Stimulated activated CD8-positive, alpha-beta memory T cell treated with anti-CD3 and anti-CD28 coated beads, Interleukin-4, amount 100 ng/mL, for 24 hours (primary cell): ENCODE results near the gene SYP.
A peak's percentile ranks its signal among the peaks of the same experiment; 100 is the strongest.

Experiments
- DNase-seq: peaks from one replicate; pipeline ENCODE4 v3.0.0-alpha.2; 2020; ENCODE audit warnings: low read depth

The SYP gene

DNA sequence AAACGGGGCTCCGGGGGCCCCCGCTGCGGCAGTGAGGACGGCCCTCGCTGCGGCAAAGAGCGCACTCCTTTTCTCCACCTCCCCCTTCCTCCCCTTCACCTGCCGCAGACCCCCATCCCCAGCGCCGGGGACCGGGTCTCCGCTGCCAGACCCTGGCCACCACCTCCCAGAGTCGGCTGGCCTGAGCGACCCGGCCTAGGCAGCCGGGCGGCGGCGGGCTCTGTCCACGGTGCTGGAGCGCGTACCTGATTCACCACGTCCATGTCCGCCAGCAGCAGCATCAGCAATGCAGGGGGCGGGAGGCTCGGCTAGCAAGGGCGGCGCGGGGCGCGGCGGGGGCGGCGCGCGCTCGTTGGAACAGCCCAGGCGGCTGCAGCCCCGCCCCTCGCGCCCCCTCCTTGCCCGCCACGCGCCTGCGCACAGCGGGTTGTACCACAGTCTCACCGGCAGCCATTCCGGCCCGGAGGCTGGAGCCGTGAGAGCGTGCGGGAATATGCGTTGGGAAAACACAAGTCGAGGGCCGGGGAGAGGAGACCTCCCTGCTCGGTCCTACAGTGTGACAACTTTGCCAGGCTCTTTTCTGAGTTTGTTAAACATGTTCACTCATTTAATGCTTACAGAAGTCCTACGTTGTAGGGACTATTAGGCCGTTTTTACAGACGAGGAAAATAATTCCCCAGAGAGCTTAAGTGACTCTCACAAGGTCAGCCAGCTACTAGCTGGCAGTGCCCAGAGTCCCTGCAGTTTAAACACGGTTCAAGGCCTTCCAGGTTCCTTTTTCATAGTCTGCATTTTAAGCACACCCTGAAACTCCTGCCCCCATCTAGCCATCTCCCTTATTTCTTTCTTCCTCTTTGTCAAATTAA lies at the start of gene SYP:
SYP (minus strand) TSS at position 288 of the 866 bp plus-strand sequence; CDS start at position 281, 7 bp downstream.
- peak; percentile 78 for DNase-seq

DNA sequence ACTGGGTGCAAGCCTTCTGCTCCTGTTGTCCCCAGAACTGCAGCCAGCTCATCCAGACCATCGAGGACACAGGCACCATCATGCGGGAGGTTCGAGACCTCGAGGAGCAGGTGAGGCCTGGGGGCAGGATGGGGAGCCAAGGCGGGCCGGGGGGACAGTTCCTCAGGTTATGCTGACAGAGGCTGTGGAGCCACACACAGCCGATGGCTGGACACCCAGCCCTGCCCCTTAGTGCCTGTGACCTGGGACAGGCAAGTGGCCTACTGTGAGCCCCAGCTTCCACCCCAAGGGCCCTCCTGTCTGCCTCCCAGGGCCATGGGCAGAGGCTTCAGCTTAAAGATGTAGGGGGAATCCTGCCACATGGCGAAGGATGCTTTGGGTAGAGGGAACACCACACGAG lies 49.6 kb upstream of the SYP start:
- no peak for DNase-seq

DNA sequence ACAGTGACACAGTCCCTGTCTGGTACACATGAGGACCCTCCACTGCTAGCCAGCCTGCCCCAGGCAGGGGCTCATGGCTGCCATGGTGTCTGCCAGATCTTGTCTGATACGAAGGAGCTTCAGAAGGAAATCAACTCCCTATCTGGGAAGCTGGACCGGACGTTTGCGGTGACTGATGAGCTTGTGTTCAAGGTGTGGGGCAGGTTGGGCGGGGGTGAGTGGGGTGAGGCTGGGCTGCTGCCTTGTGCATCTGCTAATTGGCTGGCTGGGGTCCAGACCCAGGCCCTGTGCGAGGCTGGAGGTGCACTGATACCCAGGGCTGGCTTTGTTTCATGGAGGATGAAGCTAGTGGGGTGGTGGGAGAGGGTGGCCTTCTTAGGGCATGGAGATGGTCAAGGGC lies 49.1 kb upstream of the SYP start:
- DNase-seq: no peak

DNA sequence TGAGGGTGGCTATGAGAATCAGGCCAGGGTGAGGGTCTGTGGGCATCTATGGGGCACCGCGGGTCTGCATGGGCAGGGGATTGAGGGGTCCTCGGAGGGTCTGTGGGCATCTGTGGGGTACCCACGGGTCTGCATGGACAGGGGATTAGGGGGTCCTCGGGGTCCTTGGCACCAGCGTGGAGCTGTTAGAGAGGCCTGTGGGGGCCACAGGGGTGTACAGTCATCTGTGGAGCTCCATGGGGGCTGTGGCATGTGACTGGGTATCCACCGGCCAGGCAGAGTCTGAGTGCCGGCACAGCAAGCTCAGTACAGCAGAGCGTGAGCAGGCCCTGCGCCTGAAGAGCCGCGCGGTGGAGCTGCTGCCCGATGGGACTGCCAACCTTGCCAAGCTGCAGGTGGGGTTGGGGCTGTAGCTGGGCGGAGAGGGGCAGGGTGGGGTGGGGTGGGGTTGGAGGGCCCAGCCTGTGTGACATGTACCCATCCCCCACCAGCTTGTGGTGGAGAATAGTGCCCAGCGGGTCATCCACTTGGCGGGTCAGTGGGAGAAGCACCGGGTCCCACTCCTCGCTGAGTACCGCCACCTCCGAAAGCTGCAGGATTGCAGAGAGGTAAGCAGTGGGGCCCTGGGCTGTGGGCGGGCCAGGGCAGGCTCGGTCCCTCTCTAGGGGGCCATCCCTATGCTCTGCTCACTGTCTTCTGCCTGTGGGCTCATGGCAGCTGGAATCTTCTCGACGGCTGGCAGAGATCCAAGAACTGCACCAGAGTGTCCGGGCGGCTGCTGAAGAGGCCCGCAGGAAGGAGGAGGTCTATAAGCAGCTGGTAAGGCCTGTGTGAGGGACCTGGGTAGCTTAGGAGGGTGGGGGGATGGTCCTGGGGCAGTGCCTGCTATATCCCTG lies 48.2 kb upstream of the SYP start:
- no peak for DNase-seq

DNA sequence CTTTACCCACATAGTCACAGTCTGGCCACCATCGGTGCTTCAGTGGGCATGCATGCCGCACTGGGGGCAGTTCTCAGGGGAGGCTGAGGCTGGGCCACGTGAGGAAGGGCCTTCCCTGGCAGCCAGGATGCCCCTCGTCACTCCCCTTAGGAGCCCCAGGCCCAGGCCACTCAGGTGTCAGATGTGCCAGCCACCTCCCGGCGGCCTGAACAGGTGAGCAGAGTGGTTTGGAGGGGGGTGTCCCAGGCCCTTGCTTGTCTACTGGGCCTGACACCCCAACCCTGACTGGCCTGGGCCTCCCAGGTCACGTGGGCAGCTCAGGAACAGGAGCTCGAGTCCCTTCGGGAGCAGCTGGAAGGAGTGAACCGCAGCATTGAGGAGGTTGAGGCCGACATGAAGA lies 47.4 kb upstream of the SYP start:
- DNase-seq: no peak

DNA sequence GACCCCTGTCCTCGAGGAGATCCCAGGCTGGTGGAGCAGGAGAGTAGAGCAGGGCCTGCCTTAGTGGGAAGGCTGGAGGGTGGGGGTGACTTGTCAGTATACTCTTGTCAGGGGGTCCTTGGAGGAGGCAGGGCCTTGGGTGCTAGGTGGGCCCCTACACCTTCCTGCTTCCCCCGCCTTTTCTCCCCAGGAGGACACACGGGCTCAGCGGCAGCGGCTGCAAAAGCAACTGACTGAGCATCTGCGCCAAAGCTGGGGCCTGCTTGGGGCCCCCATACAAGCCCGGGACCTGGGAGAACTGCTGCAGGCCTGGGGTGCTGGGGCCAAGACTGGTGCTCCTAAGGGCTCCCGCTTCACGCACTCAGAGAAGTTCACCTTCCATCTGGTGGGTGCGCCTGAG lies 46.5 kb upstream of the SYP start:
- DNase-seq: no peak

DNA sequence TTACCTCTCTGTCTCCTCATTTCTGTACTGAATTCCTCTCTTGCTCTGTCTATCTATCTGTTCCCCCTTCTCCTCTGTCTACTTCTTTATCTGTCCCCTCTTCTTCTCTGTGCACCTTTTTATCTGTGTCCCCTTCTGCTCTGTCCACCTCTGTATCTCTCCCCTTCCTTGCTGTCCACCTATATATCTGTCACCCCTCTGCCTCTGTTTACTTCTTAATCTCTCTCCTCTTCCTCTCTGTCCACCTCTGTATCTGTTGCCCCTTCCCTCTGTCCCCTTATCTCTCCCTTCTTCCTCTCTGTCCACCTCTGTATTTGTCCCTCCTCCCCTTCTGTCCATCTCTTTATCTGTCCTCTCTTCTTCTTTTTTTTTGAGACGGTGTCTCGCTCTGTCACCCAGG lies 44.2 kb upstream of the SYP start:
- DNase-seq: no peak

DNA sequence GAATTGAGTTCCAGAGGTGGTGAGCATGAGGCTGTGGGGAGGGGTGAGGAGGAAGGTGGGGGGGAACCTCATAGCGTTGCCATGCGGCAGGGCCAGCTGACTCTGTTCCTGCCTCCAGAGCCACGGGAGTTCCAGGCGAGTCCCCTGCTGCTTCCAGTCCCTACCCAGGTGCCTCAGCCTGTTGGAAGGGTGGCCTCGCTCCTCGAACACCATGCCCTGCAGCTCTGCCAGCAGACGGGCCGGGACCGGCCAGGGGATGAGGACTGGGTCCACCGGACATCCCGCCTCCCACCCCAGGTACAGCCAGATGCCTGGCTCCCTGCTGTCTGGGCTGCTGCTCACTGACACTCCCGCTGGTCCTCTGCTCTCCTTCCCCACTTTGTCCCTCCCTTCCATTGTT lies 43.2 kb upstream of the SYP start:
- DNase-seq: no peak

DNA sequence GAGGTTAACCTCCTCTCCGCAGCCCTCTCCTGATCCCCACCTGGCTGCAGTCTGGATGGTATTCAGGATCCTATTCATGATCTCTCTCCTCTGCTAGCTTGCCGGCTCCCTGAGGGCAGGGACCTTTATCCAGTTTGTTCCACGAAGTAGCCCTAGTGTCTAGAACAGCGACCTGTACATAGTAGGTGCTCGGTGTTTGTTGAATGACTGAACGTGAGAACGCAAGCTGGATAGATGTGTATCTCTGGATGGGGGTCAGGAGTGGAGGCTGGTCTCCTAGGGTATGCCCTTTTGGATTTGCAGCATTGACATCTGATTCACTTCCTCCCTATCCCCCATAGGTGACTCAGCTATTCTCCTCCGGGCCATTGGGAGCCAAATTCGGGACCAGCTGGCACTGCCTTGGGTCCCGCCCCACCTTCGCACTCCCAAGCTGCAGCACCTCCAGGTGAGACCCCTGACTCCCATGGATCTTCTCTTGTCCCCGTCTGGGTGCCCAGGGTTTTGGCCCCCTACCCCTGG lies 42.6 kb upstream of the SYP start:
- no peak for DNase-seq

DNA sequence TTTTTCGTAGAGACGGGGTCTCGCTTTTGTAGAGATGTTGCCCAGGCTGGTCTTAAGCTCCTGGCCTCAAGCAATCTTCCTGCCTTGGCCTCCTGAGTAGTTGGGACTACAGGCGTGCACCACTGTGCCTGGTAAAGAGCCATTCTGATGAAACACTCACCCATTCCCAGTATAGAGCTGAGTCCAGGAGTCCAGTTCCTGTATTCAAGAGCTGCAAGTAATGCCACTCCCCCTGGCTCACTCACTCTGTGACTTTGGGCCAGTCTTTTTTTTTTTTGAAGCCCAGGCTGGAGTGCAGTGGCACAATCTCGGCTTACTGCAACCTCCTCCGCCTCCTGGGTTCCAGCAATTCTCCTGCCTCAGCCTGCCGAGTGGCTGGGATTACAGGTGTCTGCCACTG lies 38.7 kb upstream of the SYP start:
- no peak for DNase-seq

DNA sequence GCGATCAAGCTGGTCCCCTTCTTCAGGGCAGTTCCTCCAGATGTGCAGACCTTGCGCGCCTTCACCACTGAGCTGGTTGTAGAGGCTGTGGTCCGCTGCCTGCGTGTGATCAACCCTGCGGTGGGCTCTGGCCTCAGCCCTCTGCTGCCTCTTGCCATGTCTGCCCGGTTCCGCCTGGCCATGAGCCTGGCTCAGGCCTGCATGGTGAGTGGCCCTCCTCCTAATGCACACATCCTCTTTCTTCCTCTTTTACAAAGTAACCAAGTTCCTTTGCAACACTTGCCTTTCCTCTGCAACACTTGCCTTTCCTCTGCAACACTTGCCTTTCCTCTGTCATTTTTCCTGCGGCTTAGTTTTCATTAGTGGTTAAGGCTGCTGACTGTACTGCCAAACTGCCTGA lies 37.1 kb upstream of the SYP start:
- no peak for DNase-seq

DNA sequence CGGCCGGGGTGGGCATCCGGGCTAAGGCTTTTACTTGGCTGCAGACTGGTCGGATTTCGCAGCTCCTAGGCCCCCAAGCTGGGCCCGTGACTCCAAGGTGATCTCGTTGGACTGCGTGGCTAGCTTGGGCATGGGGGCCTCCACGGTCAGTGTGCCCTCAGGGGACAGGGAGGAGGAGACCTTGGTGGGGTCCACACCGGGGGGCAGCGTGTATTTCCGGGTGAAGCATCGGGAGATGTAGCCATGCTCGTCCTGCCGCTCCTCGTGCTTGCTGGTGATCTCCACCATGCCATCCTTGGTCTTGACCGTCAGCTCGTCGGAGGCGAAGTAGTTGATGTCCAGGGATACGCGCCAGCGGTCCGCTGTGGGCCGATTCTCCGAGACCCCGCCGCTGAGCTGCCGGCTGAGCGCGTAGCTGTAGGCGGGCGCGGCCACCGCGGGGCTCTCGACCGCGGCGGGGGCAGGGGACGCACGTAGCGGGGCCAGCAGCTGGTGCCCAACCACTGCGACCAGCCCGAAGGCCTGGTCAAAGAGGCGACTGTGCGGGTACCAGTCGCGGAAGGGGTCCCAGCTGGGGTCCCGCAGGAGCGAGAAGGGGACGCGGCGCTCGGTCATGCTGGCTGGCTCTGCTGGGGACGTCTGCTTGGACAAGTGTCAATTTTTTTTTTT lies 34.0 kb upstream of the SYP start:
- no peak for DNase-seq

DNA sequence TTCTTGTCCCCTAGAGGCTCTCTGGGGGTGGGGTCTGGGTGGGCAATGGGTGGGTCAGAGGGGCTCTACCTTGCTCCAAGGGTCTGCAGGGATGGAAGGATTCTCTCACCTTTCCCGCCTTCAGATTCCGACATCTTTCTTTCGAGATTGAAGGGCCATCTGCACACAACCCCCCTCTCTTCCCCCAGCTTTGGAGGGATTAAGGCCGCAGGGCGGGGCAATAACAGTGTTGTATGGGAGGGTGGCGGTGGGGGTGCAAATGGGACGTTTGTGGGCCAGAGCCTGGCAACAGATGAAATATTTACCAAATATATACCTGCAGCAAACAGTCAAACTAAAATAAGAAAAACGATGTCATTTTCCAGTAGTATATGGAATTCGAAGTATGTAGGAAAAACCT lies 33.2 kb upstream of the SYP start, which contains the start of gene CACNA1F:
CACNA1F (minus strand) TSS at position 165 of the 400 bp plus-strand sequence; CDS start at position 134, 31 bp downstream.
- DNase-seq: no peak

DNA sequence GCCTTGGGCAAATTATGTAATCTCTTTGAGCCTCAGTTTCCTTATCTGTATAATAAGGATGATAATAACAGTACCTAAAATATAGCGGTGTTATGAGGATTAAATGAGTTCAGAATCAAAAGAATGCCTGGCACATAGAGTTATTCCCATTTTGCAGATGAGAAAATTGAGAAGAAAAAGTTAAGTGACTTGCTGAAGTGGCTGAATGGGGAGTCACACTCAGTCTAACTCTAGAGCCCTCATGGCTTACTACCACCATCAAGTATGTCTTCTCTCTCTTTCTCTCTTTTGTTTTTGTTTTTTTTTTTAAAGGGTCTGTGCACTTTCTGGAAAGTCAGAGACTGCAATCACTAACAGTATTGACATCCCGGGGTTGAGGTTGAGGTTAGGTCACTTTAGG lies 32.5 kb upstream of the SYP start:
- no peak for DNase-seq

DNA sequence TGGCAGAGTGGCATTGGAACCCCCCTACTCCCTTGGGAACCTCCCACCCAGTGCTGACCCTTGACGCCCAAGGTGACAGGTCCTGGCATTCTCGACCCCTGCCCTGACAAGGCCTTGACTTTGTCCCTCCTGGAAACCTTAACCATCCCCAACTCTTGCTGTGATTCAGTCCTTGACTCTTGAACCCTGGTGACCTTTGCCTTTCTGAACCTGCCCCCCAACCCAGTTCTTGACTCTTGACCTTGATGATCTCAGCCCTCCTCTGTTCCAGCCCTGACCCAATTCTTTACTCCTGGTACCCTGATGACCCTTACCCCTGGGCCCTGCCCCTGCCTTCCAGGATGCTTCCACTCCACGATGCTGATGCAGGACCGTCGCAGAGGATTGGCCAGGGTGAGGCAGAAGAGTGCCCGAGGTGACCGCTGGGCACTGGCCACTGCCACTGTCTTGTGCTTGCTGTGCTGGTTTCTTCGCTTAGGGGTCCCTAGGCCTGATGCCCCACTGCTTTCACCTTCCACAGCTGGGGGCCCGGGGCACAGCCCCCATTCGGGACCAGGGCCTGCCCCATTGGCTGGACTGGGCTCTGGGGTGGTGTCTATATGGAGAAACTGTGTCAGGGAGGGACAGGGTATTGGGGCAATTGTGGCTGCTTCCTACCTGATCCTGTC lies 31.5 kb upstream of the SYP start:
- DNase-seq: no peak

DNA sequence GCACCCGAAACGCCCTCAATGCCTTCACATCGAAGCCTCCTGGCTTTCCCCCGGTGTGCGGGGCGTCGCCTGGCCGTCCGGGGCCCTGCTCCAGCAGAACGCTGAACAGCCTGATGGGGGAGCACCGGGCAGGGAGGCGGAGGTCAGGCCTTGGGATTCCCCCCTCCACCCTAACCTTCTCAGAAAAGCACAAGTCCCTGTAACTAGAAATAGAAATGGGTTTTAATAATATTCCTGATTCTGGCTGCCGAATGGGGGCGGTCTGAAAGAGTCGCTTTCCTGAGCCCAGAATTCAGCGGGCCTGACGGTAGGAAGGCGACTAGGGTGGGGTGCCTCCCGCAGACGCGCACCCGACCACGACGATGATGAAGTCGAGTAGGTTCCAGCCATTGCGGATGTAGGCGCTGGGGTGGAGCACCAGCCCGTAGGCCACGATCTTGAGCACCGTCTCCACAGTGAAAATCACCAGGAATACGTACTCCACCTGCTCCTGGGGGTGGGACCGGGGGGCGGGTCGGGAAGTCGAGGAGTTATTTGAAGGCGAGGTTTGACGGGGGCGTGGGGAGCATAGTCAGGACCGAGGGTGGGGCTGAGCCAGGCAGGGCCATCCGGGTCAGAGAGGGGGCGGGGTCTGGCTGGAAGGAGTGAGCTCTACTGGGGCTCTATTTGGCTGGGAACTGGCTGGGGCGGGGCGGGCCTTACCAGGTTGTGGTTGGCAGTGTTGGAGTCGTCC lies 30.7 kb upstream of the SYP start:
- DNase-seq: peak; percentile 45

DNA sequence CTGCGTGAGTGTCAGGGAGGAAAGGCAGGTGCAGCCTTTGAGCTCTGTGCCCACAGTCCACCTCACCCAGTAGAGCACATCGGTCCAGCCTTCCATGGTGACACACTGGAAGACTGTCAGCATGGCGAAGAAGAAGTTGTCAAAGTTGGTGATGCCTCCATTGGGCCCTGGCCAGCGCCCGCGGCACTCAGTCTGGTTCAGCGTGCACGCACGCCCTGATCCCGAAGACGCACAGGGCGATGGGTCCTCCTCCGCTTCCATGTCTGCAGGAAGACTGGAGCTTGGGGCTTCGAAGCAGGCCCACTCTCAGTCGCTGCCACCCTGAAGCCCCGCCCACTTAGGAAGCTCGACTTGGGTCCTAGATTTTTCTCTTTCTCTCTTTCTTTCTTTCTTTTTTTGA lies 28.2 kb upstream of the SYP start:
- DNase-seq: no peak

DNA sequence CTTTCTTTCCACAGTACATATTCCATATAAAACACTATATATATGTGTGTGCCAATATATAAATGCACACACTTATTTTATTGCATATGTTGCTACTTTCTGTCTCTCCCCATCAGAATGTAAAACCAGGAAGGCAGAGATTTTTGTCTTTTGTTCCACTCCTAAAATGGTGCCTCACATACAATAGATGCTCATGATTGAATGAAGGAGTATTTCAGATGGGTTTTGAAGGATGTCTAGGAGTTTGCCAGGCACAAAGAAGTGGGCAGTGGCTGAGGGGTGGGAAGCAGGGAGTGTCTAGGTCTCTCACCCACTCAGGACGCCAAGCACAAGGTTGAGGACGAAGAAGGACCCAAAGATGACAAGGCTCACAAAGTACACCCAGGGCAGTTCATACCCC lies 27.7 kb upstream of the SYP start:
- DNase-seq: no peak

DNA sequence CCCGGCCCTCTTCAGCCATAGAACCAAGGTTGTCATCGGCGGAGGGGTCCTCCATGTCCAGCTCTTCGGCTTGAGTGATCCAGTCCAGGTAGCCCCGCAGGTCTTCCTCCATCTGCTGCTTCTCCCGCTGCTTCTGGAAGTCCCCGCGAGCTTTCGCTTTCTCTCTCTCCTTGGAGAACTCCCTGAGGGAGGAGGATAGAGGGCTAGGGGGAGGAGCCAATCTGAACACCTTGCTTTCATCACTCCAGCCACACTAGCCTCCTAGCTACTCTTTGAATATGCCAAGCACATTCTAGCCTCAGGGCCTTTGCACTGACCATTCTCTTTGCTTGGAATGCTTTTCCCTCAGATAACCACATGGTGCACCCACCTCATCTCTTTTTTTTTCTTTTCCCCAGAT lies 27.0 kb upstream of the SYP start:
- no peak for DNase-seq

DNA sequence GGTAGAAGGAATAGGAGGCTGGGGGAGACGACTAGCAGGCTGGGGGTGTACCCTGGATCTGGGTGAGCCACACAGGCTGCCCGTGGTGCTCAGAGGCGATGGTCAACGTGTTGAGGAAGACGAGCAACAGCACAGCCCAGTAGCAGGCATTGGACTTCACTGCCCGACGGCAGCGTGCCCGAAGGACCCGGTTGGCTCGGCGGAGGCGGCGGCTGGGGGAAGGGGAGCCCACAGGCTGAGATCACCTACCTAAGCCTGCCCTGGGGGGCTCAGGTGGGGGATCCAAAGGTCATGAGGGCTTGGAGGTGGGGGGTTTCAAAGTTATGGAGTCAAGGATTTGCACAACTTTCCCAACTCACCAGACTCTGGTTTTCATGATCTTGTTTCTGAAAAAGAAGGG lies 25.9 kb upstream of the SYP start:
- DNase-seq: no peak

DNA sequence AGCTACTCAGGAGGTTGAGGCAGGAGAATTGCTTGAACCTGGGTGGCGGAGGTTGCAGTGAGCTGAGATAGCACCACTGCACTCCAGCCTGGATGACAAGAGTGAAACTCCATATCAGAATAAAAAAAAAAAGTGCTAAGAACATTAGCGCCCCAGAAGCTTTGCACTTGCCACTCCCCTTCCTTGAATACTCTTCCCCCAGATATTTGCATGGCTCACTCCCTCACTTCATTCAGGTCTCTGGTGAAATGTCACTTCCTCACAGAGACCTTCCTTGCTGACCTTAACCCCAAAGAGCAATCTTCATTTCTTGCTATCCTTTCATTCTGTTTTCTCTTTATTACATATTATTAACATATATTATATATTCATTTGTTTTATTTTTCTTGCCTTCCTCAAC lies 21.9 kb upstream of the SYP start:
- DNase-seq: no peak
